Hair follicular keratinocyte (primary cell): ENCODE data around the gene CTIF. TPM values are rescaled to one million over a fixed set of nuclear protein-coding genes. Genes with fewer than 3 reads are reported as not detected.

Experiments used
- total RNA-seq: library from RNA; depleted of rRNA; stranded (reverse); fragments of >200 nt; gene quantifications from 2 replicates; pipeline ENCODE4 v1.2.3, GENCODE V29; 2015

Gene CTIF
- 9.4 and 14.1 TPM in 2 replicates for total RNA-seq

DNA sequence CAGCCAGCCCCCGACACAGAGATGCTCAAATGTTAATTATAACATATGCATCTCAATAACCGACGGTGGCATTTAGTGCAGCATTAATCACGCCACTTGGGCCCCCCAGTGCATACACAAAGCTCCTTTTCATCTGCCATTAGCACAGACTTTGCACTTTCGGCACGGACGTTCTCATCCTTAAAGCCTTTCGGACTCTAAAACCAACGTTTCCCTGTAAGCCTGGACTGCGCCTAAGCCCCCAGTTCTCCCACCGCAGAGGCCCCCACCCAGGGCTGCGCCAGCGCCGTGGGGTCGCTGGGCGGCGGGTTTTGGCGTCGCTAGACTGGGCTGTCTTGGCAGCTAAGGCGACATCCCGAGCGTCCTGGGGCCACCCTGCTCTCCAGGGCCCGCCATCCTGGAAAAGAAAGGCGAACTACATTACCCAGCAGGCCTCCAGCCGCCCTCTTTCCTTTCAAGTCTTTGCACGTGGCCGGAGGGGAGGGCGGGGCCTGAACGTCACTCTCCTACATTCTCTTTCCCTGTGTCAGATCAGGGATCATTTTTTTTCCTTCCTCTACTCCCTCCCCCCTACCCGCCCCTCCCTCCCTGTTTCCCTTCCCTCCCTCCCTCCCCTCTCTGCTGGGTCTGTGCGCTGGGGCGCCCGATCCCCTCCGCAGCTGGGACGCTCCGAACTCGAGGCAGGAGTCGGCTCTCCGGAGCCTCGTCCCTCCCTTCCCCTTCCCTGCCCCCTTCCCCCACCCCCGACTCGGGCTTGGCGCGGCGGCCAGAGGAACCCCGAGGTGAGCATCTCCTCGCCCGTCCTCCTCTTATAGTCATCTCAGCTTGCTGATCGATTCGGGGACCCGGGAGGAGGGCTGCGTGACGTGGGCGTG is at the start of gene CTIF:
CTIF (plus strand) TSS at position 501 of the 875 bp plus-strand sequence. CDS start 80,535 bp downstream, outside the sequence.

Other genes starting within 250 kb of the CTIF start
- gene ZBTB7C, start 129.6 kb upstream of the CTIF start, total RNA-seq: 0.04 and 0.23 TPM in 2 replicates